CD4-positive, alpha-beta T cell treated with Interleukin-15 for 1 hour (primary cell): ENCODE data around the gene LINC00305.

Experiments
- DNase-seq: peaks from one replicate; pipeline ENCODE4 v3.0.0-alpha.2; 2020

LINC00305 gene

DNA sequence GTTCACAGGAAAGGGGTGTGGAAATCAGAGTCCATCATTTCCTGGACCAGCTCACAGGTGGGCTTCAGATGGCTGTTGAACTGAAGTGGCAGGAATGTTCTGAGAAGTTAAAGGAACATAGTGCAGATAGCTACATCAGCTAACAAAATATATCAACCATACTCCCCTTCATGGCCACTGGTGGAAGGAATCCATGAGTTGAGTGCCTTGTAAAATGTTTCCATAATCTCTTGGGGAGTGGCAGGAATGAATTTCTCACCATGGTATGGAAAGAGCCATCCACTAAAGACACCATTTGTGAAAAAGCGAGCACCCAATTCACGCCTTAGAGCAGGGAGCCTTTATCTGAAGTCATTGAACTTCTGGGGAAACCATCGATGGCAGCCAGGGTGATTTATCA, at the start of gene LINC00305:
Gene LINC00305, minus strand, starts transcription at position 101 of the 400 bp plus-strand sequence.
- no peak for DNase-seq

DNA sequence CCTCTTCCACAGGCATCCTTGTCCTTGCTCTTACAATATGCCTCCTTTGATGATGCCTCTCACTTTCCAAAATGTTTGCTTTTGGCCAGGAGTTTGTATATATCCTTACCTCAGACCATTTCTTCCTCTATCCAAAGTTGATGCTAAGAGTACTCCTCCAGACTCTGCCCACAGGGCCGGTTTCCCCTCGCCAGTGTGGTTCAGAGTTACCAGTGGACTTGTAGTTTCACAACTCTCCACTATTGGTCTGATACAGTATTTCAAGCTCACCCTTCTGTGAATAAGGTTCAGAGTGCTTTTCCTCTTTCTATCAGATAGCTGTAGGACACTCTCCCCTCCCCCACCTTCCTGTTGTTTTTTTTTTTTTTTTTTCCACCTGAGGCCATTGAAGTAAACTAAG, 42.2 kb upstream of the LINC00305 start:
- no peak for DNase-seq

DNA sequence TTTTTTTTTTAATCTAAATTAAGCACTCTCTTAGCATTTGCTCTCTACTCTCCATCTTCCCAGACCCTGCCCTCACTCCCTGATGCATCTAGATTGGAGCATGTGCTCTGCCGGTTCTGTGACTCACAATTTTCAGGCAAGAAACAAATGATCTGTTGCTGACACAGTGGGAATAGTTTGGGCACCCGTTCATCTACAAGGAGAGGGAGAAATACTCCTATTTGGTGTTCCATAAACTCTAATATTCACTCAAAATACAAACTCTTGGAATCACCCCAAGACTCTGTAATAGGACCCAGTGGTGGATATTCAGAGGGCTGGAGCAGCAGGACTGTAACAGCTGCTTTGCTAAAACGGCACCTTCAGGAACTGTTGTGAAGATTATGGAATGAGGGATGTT, 37.1 kb upstream of the LINC00305 start:
- DNase-seq: no peak

DNA sequence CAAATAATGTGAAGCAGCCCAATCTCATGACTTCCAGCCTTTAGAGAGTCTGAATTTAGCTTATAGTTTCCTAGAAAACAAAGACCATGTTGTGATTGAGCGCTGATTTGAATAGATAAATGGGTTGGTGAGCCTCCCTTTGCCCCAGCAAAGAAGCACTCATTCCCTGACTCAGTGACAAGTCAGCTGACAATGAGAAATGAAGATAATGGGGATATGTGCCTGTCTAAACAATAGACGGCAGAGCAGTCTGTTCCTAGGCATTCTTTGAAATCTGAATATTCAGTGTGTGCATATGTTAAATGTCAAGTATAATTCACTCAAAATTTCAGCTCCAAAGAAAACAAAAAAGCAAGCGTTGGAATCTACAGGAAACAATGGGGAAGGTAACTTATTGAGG, 34.8 kb upstream of the LINC00305 start:
- no peak for DNase-seq

DNA sequence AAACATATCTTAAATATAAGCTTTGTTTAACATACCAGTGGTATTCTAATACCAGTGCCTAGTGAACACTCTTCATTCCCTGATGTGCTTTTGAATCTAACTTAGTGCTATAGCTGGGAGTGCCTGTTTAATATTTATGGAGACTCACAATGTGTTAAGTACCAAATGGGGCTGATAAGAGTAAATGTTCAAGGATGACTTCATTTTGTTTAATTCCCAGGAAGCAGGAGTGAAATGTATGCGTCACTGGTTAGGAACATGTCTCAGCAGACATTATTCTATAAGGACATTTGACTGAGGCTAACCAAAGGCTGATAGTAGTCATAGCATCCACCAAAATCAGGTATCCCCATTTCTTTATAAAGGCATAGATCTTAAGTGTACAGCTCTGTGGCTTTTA, 31.7 kb upstream of the LINC00305 start:
- DNase-seq: no peak

DNA sequence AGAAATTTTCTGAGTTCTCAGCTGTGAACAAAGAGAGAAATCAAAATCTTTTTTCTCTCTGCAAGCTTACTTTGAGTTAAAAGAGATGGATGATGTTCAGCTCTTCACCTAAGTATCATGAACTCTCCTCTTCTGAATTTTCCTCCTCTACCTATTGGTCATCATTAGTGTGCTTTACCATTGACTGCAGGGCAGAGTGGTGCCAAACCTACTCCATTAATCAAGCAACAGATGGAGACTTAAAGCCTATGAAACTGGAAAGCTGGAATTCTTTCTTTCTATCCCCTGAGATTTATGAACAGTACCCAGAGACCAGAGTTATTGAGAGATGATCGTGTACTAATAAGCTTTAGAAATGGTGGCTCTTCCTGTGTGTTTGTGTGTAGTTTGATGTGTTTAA, 31.3 kb upstream of the LINC00305 start:
- DNase-seq: no peak

DNA sequence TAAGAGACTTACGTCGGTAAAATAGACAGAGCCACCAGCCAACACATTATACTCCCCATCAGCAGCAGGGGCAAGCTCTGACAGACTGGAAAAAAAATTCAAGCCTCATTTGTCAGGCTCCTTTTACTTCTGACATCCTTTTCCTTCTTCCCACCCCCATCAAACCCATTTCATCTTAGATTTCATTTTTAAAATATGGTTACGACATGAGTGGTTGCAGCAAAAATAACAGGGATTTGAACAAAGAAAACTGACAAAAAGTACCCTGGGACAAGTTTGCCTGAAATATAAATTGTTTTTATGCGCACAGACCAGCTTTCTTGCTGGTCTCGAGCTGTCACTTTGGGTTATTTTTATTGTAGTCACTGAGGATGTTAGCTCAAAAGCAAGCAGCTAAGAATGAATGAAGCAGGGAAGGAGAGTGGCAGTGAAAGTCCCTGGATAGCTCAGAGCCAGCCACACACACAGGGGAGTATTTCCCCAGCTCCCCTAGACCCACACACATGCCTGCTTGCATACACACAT, 30.7 kb upstream of the LINC00305 start:
- DNase-seq: no peak

DNA sequence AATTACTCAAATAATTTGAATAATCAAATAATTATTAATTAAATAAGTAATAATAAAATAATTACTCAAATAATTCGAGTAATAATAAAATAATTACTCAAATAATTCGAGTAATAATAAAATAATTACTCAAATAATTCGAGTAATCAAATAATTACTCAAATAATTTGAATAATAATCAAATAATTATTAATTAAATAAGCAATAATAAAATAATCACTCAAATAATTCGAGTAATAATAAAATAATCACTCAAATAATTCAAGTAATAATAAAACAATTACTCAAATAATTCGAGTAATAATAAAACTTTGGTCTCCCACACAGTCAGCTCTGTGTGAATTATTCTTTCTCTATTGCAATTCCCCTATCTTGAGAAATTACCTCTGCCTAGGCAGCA, 30.0 kb upstream of the LINC00305 start:
- DNase-seq: no peak

DNA sequence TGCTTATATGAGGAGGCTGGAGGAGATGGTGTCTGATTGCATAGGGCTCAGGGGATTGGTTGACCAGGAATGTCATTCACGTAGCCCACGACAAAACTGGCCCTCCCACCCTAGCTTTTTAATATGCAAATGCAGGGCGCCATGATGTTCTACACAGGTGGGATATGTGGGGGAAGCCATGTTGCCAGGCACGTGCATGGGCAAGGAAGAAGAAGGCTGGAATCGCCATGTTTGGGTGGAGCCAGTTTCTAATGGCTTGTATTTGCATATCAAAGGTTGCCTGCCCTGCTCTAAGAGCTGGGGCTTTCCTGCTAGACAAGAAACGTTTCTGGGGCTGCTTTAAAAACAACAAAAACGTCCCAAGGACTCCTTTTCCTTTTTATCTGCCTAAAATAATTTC, 26.5 kb upstream of the LINC00305 start:
- no peak for DNase-seq

DNA sequence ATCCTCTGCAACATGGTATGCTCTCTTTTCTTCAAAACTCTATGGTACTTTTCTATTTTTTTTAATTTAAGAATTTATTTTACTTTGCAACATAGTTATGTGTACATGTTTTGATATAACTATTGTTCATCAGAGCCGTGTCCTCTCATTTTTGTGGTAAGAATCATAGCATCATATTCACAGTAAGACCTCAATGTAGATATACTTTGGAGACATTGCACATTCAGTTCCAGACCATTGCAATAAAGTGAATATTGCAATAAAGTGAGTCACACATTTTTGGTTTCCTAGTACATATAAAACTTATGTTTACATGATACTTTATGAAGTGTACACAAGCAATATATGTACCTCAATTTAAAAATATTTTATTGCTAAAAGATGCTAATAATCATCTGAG, 22.7 kb upstream of the LINC00305 start:
- no peak for DNase-seq

DNA sequence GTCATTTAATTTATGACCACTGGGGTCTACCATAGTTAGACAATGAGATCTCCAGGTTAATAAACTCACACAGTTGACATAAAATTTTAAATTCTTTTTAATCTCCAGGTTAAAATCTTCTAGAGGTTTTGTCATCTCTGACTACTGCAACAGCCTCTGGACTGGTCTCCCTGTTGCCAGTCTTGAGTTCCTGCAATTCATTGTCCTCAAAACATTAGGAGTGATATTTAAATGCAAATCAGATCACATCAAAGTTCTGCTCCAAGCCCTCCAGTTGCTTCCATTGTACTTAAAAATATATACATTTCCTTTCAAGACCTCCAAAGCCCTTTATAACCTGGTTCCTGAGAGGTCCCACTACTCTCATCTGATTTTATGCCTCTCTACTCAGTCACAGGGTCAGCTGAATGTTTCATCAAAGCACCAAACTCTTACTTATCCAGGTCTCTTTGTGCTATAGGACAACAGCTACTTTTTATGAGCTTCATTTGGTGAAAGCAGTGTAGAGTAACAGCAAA, 18.6 kb upstream of the LINC00305 start:
- DNase-seq: no peak

DNA sequence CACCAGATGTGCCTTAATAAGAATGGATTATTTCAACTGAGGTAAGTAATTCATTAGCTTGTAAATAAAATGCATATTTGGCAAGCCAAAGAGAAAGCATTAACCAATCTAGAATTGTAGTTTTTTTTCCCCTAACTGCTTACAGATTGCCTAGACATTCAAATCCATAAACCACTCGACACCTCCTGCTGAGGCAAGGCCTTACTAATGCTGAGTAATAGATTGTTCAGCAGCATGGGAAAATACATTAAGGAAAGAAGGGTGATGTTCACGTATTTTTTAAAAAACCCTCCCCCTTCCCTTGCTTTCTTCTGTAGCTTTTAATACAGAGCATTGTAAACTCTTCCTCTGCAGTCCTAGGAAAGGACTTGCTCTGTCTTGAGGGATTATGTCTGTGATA, 17.0 kb upstream of the LINC00305 start:
- DNase-seq: no peak

DNA sequence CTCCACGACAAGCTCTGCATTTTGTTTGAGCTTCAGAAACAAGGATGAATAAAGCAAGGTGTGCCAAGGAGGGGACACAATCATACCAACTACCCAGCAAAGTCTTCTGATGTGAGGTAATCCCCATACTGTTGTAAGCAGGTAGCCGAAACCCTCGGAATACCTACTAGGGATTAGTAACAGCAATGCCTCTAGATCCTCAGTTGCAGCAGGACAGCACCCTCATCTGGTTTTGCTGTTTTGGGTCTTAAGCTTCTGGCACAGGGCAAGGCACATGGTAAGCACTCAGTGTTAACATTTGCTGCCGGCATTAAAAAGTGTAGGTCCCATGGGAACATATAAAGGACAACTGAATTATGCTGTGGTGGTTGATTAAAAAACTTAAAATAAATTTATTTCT, 16.0 kb upstream of the LINC00305 start:
- DNase-seq: no peak

DNA sequence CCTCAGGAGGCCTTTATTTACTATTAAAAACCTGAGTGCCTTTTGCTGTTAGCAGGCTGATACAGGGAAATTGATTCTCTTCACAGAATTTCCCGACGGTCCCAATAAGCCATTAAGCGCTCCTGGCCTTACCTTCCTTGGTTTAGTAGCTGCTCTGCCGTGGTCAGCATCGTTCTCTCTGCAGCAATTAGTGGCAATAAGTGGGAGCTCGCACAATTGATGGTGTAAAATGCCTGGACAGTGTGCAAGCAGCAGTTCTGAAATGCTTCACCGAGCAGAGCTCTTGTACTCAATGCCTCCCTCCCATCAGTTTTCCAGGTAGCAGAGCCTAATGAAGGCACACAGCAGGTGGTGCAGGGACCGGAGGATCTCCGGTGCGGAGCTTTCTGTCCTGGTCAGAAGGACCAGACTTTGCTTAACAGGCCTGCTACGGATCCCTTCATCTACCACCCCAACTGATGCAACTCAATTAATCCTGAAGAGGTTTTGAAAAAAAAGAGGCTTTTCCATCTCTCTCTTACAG, 1.1 kb upstream of the LINC00305 start:
- no peak for DNase-seq

DNA sequence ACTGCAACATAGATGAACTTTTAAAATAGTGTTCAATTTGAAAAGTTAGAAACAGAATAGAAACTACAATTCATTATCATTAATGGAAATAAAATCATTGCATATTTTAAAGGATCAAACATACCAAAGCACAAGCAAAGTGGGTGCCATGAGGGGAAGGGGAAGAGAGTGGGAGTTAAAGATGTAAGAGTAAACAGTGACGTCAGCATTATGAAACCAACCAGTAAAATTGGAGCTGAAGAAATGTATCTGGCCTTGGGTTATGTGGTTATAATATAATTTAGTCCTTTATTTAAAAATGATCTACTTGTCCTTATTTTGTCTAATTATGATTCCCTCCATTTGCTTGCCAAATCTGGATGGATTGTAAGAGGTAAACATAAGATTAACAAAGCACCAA, 6.0 kb downstream of the LINC00305 start:
- DNase-seq: no peak

DNA sequence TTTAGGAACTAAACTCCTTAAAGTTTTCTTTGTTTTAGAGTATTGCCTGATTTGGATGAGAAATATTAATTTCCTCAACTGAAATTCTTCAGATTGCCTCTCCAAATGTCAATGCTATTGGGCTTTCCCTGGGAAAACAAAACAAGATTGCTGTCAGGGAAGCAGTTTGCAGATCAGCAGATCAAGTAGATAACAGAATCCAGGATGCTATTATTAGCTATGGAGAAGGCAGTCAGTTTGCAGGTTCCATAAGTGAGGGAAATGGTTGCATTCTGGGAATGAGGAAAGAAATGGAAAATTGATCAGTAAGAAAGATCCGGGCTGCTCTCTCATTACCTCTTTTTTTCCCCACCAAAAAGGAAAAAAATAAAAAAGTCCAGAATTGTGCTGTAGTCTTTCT, 11.0 kb downstream of the LINC00305 start:
- no peak for DNase-seq

DNA sequence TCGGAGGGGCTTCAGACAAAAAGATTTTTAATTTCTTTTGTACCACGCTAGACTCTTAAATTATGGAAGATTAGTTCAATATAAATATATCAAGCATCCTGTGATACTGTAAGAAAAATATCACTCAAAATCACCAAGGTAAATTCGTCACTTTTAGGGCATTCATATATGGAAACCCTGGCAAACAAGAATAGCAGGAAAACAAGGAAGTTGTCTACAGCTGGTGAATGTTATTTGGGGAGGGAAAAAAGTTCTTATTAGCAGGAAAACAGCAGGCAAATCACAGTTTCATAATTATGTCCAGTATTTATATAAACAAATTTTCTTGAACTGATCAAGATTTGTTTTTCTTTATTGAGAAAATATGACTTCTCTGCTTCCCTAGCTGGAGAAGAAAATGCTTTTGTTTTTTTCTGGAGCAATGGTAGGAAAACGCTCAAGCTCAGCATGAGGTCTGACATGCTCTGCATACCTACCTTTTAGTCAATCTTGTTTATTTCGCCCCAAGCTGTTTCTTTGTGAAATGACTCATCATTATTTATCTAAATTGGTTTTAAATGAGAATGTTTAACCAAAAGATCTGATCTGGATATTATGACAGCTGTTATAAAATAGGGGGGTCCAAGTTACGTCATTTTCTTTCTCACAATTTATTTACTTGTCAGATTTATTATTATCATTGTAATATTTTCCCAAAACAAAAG, 14.7 kb downstream of the LINC00305 start:
- no peak for DNase-seq

DNA sequence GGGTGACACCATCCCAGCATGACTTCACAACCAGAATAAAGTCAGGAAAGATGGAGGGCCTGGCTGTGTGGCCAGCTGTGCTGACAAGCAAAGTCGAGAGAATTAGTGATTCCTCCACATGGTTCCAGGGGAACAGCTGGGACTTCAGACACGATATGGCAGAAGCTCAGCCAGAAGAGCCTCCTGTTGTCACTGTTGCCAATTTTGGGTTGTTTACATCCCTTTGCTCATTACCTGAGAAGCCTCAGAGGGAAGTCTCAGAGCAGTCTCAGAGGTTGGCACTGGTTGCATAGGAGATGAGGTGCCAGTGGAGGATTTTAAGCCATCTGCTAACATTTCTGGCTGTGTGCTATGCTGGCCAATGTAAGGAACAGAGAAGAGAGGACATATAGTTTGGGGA, 16.0 kb downstream of the LINC00305 start:
- no peak for DNase-seq

DNA sequence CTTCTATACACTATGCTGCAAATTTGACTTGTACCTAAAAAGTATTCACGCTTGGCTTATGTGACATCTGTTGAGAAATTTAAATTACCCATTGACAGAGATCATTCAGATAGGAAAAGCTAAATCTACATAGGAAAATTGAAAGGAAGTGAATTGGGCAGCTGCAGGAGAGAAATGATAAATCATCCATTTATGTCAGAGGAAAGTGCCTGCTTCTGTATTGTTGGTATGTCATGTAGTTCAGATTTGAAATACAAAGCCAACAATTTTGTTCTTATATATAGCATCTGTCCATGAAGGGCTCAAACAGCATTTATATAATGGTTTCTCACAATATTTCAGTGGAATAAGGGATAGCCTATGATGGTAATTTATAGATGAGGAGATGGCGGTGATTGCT, 17.6 kb downstream of the LINC00305 start:
- no peak for DNase-seq

DNA sequence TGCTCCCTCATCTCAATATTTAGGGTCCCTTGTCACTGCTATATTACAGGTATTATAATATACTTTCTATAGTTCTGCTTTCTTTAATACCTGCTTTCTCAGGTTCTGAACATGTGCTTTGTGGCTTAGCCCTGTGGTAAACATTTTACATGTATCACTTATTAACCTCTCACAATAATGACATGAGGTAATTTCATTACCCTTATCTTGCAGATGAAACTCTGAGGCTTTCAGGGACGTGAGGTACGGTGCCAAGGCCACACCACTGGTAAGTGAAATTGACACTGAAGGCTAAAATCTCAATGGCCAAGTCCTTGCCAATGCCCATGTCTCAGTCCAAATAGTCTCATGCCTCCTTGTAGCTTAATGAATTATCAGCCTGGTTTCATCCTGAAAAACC, 21.7 kb downstream of the LINC00305 start:
- DNase-seq: no peak

DNA sequence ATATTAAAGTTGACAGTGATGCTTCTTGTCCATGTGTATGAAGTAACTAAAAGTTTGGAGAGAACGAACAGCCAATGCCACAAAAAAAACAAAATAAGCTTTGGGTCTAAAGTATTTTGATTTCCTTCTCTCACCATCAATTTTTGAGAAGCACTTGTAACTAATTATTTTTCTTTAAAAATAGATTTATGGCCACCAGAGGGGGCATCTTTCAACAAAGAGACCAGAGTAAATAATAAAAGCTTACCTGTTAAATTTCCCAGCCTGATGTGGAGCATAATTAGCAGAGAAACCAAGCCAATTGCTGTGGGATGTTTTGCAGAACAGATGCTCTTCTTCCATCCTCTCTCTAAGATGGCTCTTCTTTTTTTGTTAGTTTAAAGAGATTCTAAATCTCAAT, 29.0 kb downstream of the LINC00305 start:
- no peak for DNase-seq

DNA sequence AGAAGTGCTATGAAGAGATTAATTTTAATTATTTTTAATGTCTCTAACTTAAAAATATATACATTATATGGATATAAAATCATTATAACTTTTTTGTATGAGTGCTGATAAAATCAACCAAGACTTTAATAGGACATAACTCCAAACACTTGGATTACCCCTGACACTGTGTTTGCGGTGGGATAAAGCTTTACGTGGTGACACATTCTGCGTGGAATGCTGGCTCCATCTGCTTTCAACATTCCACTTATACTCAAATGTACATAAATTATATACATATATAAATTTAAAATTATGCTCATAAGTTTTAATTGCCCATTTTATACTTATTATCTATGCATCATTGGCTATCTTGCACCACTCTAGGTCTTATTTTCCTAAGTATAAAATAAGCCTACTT, 30.5 kb downstream of the LINC00305 start:
- DNase-seq: no peak

DNA sequence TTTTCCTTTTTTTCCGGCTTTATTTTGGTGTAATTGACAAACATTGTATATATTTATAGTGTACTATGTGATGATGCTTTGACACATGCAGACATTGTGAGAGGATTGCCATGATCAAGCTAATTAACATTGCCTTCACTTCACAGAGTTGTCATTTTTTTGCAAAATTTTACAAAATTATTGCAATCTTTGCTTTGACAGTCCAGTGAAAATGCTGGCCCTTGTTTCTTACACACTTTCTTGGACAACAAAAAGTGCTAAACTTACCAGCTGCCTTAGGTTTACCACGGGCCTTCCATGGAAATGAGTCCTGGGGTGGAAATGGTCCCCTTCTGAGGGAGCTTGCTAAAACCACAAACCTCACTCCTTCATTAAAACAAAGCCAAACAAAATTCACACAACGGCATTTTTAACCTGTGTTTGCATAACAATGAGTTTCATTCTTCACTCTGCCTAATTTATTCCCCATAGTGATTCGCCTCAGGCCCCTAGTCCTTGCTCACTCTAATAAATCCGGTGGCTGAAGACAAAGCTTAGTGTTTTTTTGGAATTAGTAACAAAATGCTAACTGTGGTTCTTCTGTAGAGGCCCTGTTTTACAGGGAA, 32.2 kb downstream of the LINC00305 start:
- no peak for DNase-seq

DNA sequence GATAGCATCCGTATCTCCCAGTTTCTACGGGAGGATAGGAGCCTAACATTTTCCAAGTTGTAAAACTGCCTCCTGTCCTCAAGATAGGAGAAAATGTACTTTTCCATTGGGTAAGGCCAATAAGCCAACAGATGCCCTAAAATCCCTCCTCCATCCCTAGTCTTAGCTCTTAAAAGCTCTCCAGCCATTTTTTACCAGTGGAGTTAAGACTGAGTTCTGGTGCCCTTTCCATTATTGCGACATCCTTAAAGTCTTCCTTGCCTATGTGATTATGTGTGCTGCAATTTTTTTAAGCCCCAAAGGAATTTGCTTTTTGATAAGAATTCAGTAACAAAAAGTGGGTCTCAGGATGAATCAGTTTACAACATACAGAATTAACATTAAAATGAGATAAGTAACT, 33.0 kb downstream of the LINC00305 start:
- no peak for DNase-seq
